HG03039 (cell line): ENCODE results near the gene FYB1.

Source experiments
- ATAC-seq: cut with Tn5 transposase; IDR thresholded peaks from one replicate; pipeline ENCODE4 v1.9.1; 2021; ENCODE audit warnings: mild to moderate bottlenecking, moderate library complexity; ENCODE audit not compliant: unreplicated experiment

Gene FYB1

DNA sequence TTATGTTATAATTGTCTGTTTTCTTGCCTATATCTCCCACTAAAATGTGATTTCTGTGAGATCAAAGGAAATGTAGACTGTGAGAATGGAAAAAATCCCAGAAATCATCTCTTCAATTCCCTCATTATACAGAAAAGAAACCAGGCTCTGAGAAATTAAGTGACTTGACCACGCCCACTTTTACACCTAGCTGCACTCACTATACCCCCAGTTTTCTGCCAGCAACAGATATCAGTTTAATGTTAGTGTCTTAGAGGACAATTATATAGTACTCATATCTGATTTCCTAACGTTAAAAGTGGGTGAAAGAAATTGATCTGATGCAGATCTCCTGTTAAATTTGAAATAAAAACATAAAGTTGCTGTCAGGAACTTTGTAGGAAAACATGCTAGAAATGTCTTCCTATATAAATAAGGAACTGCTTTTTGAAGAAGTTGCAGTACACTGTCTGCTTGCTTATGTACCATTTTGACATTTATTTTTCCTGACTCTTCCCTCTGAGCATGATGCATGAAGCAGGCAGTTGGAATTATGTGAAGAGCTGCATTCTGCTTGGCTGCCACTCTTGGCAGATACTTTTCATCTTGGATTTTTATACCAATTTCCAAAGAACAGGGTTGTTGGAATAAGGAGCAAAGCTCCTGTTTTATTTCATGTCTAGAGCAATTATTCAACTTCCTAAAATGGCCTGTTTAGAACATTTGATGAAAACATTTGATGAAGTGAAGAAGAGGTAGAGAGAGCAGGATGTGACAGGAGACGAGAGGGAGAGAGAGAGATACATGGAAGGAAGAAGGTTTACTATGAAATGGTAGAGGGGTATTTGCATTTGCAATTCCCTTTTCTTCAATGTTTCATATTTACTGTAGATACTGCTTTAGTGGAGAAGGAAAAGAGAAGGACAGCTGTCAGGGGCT is 87.9 kb downstream of the FYB1 start:
- ATAC-seq: no peak

DNA sequence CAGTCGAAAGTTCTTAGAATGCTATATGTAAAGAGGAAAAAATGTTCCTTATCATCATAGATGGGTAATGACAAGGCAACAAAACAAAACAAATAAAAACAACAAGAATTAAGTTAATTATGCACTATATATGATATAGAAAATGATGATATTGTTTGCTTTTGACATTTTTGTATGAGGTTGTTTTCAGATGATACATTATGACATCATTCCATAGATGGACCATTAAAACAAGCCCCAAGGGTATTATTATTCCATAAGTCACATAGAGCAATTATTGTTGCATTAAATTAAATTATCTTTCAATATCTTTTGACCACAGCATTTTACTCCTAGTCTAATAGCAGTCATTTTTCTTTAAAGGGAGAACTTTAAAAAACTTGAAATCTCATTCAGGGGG is 88.6 kb downstream of the FYB1 start:
- no peak for ATAC-seq

- ATAC-seq: no peak
These were observed 97.4 kb downstream of the FYB1 start for GRCh38 chr5:39121922-39122321.

- no peak for ATAC-seq
These were observed 98.0 kb downstream of the FYB1 start for GRCh38 chr5:39121315-39121714.

- ATAC-seq: no peak
These were observed 99.3 kb downstream of the FYB1 start for GRCh38 chr5:39120052-39120420.

DNA sequence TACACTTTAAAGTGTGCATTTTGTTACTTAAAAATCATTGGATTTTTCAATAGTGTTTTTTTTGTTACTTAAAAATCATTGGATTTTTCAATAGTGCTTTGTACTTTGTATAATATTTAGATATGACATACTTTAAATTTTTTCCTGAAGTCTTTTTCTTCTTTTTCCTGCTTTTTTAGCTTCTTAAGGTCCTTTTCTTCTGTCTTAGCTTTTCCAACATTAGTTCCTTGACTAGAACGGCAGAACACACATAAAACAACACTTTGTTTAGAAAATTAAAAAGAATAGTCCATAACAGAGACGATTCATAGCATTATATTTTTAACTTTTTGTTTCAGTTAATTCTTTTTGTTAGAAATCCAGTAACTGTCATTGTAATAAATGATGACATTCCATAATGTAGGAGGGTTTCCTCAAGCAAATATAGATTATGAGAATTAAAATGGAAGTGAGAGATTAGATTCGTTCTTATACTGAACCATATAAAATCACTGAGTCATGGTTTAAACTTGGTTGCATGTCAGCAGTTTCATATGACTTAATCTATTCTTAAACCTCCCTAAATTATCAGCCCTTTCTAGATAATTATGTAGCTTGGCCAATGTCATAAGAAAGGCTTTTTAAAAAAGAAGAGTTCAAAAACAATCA is 99.8 kb downstream of the FYB1 start:
- ATAC-seq: no peak

DNA sequence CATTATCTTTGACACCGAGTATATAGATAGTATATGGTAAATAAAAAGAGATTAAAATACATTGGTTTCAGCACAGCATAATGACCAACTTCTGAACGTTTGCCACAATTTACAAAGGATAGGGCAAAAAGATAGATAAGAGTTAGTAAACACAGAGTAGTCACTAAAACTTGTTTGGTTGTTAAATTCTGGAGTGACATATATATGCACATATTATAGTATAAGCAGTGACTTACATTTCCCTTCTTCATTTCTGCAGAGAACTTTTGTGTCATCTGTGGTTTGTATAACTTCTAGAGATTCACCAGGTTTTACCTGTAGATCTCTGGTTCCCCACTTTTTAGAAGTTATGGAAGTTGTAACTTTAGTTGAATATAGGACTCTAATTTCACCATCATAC is 100.7 kb downstream of the FYB1 start:
- no peak for ATAC-seq

DNA sequence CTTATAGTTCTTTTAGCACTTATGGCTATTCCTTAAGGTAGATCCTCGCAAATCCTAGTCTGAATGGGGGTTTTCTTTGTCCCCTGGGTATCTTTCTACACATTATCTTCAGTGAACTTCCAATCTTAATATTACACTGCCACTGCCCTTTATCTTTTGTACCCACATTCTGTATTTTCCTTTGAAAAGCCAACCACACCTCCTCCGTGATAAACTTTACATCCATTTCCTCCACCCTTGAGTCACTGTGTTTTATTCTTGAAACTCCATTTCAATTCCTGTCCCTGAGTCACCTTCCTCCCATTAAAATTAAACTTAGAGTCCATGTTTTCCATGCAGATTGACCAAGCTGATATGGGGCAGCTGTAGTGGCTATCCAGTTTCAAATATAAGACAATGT is 102.0 kb downstream of the FYB1 start:
- no peak for ATAC-seq

DNA sequence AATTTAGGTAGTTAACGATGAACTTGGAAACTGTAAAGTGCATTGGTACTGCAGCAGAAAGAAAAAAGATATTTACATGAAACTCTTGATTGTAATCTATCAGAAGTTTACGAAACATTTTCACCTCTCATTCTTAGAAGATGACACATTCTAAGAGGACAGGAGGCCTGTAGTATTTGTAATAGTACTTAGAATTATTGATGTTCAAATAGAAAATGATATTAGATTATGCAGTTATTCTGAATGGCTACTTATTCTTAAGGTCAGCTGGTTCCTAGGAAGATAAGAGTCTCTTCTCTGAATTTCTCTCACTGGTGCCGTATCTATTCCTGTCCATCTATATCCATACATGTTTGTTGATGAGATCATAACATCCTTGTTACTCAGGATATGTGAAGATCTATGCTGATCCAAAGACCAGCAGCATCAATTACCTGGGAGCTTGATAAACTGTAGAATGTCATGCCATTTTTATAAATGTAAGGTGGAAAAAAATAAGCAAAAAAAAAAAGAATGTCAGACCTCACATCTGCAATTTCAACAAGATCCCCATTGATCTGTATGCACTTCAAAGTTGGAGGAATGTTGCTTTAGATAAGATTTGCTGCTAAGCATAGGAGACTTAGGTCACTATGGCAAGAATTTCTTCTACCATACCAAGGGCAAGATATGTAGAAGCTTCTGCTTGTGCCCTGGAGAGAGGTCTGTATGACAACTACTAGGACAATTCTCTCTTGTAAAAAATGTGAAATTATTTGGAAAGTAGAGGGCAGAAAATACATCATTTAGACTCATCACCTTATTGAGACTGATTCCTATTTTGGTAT is 102.8 kb downstream of the FYB1 start:
- ATAC-seq: no peak

GRCh38 chr5:39115644-39116343 is 103.6 kb downstream of the FYB1 start:
- no peak for ATAC-seq

DNA sequence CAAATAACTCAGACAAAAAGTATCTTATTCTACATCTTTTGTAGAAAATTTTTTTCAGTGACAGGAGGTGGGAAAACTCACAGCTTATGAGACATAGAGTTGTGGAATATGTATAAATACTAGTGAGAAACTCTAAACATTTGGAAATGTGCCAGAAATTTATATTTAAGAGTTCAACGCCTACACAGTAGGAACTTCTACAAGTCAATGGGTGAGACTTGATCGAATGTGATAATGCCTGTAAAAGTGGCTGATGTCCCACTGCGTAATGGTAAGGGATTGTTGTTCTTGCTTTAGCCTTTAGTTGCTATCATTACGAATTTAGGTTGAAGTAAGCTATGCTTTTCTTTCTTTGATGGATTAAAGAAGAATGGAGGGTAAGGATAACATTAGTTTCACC is 105.2 kb downstream of the FYB1 start:
- no peak for ATAC-seq

GRCh38 chr5:39113354-39113953 is 105.9 kb downstream of the FYB1 start:
- no peak for ATAC-seq

- ATAC-seq: no peak
These were observed 109.8 kb downstream of the FYB1 start for GRCh38 chr5:39109606-39110005.

GRCh38 chr5:39108987-39109386 is 110.4 kb downstream of the FYB1 start:
- no peak for ATAC-seq

- ATAC-seq: no peak
These were observed 112.0 kb downstream of the FYB1 start for GRCh38 chr5:39107350-39107749.

DNA sequence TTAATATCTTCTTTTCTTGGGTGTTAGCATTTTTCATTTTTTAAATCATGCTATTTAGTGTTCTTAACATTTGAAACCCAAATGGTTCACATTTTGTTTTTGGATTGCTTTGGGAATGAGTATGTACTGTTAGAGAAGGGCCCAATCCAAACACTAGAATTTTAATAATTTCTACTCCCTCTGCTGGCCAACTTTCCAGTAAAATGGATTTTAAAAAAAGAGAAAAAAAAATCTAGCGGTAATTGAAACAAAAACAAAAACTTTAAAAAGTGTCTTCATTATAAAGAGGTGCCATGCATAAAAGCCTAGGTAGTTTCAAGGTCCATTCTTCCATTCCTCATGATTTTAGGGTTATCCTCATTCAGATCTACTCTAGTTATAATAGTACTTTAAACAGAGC is 113.0 kb downstream of the FYB1 start:
- no peak for ATAC-seq

GRCh38 chr5:39104221-39104620 is 115.1 kb downstream of the FYB1 start:
- no peak for ATAC-seq

DNA sequence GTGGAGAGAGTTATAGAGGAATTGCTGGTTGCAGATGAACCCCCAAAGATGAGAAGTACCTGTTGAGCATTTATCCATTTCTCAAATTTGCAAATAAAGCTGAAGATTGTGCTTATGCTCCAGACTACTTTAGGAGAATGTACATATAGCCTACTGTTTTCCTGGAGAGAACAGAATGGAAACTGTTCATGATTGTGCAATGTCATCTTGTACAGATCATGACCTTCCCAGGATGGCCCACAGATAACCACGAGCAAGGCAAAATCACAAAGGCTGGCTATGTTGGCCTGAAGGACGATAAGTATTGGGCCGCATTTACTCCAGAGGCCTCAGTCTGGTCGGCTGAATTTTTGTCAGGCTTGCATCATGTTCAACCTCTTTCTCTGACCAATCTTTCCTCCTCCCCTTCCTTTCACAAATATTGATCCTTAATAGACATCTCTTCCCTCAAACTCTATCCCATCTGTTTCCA is 116.6 kb downstream of the FYB1 start:
- ATAC-seq: no peak

DNA sequence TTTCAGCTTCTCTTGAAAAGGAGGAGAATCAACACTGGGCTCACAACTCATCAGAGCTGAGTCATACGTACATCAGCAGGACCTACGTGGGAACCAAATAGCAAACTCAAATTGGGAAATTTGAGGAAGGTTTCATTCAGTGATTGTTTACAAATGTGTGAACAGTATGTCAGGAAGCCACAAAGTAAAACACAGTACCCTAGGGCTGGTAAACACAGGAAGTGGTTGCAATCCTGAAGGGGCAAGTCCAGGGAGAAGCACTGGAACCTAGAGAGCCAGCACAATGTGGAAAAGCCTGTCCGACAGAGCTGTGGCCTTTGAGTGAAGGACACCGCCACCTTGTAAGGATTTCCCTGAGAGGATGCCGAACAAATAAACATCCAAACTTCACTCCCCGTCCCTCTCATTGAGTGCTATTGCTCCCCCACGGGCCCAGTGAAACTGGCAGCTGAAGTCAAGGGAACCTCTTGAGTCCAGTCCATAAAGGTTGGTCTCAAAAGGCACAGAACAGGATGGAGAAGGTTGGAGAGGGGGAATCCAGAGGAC is 118.4 kb downstream of the FYB1 start:
- ATAC-seq: no peak

- no peak for ATAC-seq
These were observed 119.0 kb downstream of the FYB1 start for GRCh38 chr5:39100301-39100850.
